ENCODE results near the gene RCAN1.

Gene RCAN1

GRCh38 chr21:34614628-34615486, at the start of gene RCAN1:
Gene RCAN1, minus strand, starts transcription at chr21:34615113. Its CDS starts 102 bp downstream, at chr21:34615011.
- DNase-seq (ENCODE audit: low spot score): peak; percentile 97

GRCh38 chr21:34661848-34662247, 46.9 kb upstream of the RCAN1 start:
- no peak for DNase-seq (ENCODE audit: low spot score)

- no peak for DNase-seq (ENCODE audit: low spot score)
These were observed 38.6 kb upstream of the RCAN1 start for GRCh38 chr21:34653522-34653921.

- no peak for DNase-seq (ENCODE audit: low spot score)
These were observed 36.7 kb upstream of the RCAN1 start for GRCh38 chr21:34651642-34652041.

GRCh38 chr21:34650861-34651431, 36.0 kb upstream of the RCAN1 start:
- no peak for DNase-seq (ENCODE audit: low spot score)

- no peak for DNase-seq (ENCODE audit: low spot score)
These were observed 34.5 kb upstream of the RCAN1 start for GRCh38 chr21:34649400-34649799.

GRCh38 chr21:34648739-34649297, 33.9 kb upstream of the RCAN1 start:
- no peak for DNase-seq (ENCODE audit: low spot score)

GRCh38 chr21:34647555-34647954, 32.6 kb upstream of the RCAN1 start:
- no peak for DNase-seq (ENCODE audit: low spot score)

GRCh38 chr21:34644825-34645224, 29.9 kb upstream of the RCAN1 start:
- DNase-seq (ENCODE audit: low spot score): no peak

GRCh38 chr21:34642211-34643075, 27.5 kb upstream of the RCAN1 start:
- no peak for DNase-seq (ENCODE audit: low spot score)

GRCh38 chr21:34640858-34641257, 25.9 kb upstream of the RCAN1 start:
- no peak for DNase-seq (ENCODE audit: low spot score)

GRCh38 chr21:34639882-34640788, 25.2 kb upstream of the RCAN1 start:
- no peak for DNase-seq (ENCODE audit: low spot score)

- DNase-seq (ENCODE audit: low spot score): no peak
These were observed 24.3 kb upstream of the RCAN1 start for GRCh38 chr21:34639250-34639649.

- no peak for DNase-seq (ENCODE audit: low spot score)
These were observed 22.0 kb upstream of the RCAN1 start for GRCh38 chr21:34636961-34637360.

GRCh38 chr21:34635307-34635706, 20.4 kb upstream of the RCAN1 start:
- peak; percentile 40 for DNase-seq (ENCODE audit: low spot score)

GRCh38 chr21:34632498-34632897, 17.6 kb upstream of the RCAN1 start:
- DNase-seq (ENCODE audit: low spot score): no peak

GRCh38 chr21:34630536-34631143, 15.7 kb upstream of the RCAN1 start:
- peak; percentile 78 for DNase-seq (ENCODE audit: low spot score)

GRCh38 chr21:34626131-34626530, 11.2 kb upstream of the RCAN1 start:
- DNase-seq (ENCODE audit: low spot score): no peak

- DNase-seq (ENCODE audit: low spot score): no peak
These were observed 10.2 kb upstream of the RCAN1 start for GRCh38 chr21:34625030-34625593.

GRCh38 chr21:34623516-34623915, 8.6 kb upstream of the RCAN1 start:
- no peak for DNase-seq (ENCODE audit: low spot score)
